ENCODE results near the gene FHL3.

Gene FHL3

GRCh38 chr1:38004284-38005108 is 818 bp downstream of the FHL3 start:
- no peaks in the 10 kb centered on the region for H3K27me3 ChIP-seq
- TF ChIP-seq, protein P1, sequence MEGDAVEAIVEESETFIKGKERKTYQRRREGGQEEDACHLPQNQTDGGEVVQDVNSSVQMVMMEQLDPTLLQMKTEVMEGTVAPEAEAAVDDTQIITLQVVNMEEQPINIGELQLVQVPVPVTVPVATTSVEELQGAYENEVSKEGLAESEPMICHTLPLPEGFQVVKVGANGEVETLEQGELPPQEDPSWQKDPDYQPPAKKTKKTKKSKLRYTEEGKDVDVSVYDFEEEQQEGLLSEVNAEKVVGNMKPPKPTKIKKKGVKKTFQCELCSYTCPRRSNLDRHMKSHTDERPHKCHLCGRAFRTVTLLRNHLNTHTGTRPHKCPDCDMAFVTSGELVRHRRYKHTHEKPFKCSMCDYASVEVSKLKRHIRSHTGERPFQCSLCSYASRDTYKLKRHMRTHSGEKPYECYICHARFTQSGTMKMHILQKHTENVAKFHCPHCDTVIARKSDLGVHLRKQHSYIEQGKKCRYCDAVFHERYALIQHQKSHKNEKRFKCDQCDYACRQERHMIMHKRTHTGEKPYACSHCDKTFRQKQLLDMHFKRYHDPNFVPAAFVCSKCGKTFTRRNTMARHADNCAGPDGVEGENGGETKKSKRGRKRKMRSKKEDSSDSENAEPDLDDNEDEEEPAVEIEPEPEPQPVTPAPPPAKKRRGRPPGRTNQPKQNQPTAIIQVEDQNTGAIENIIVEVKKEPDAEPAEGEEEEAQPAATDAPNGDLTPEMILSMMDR (IDR thresholded peaks at IDR 0.05): no peak
- peak overlapping the region; percentile 77 to 92 for H3K4me3 ChIP-seq (ENCODE audit: low read depth in 1 of 2, low read length in 1 of 2)
- H3K36me3 ChIP-seq: no peaks in the 10 kb centered on the region
- no peaks in the 10 kb centered on the region for H3K9me3 ChIP-seq
- H3K27ac ChIP-seq: peak overlapping the region; percentile 91
- H3K4me1 ChIP-seq (ENCODE audit: control insufficient read depth in 1 of 2, insufficient read depth in 1 of 2, low read depth in 1 of 2, low read length in 1 of 2): peaks cover 50 to 62% of the 10 kb centered on the region in 2 experiments

- Histone ChIP-seq H3K27ac (peak overlapping the region; percentile 91), H3K4me1 (ENCODE audit: control insufficient read depth in 1 of 2, insufficient read depth in 1 of 2, low read depth in 1 of 2, low read length in 1 of 2) (peaks cover 59 to 65% of the 10 kb centered on the region in 2 experiments)
- TF ChIP-seq, protein P1 (IDR thresholded peaks at IDR 0.05): no peak
Measured at GRCh38 chr1:38003261-38004250, 1.8 kb downstream of the FHL3 start.

GRCh38 chr1:38000529-38001455 is 4.5 kb downstream of the FHL3 start:
- Histone ChIP-seq H3K27ac (peak overlapping the region; percentile 91), H3K27me3 (no peaks in the 10 kb centered on the region), H3K4me1 (ENCODE audit: control insufficient read depth in 1 of 2, insufficient read depth in 1 of 2, low read depth in 1 of 2, low read length in 1 of 2) (peaks cover 87% of the 10 kb centered on the region in 2 experiments), H3K4me3 (ENCODE audit: low read depth in 1 of 2, low read length in 1 of 2) (peak overlapping the region; percentile 56), H3K36me3 (peaks cover 19% of the 10 kb centered on the region), H3K9me3 (no peaks in the 10 kb centered on the region)
- TF ChIP-seq, protein P1 (IDR thresholded peaks at IDR 0.05): no peak

More at GRCh38 chr1:38003261-38004250, 1.8 kb downstream of the FHL3 start:
- Histone ChIP-seq H3K27me3 (no peaks in the 10 kb centered on the region), H3K9me3 (no peaks in the 10 kb centered on the region), H3K4me3 (ENCODE audit: low read depth in 1 of 2, low read length in 1 of 2) (peak overlapping the region; percentile 77 to 92), H3K36me3 (peaks cover 4% of the 10 kb centered on the region)

DNA sequence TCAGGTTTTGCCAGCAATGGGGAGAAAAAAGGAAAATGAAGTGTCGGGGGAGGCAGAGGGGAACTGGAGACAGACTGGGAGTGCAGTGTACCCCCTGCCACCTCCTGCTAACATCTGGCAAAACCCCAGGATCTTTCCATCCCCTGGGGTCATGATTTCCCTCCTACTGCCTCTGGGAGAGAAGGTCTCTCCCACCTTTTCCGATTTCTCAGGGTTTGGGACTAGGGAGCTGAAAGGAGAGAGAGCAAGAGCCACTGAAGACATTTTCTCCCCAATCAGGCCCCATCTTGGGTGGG is 5.1 kb downstream of the FHL3 start:
- Histone ChIP-seq H3K9me3 (no peaks in the 10 kb centered on the region), H3K4me1 (ENCODE audit: control insufficient read depth in 1 of 2, insufficient read depth in 1 of 2, low read depth in 1 of 2, low read length in 1 of 2) (peaks cover 93 to 94% of the 10 kb centered on the region in 2 experiments), H3K4me3 (ENCODE audit: low read depth in 1 of 2, low read length in 1 of 2) (peak overlapping the region; percentile 56), H3K27ac (peak overlapping the region; percentile 91), H3K36me3 (peaks cover 21% of the 10 kb centered on the region), H3K27me3 (no peaks in the 10 kb centered on the region)
- TF ChIP-seq, protein P1 (IDR thresholded peaks at IDR 0.05): no peak

All from neutrophil (primary cell).